ENCODE data around the gene PTPRA. TPM values are rescaled to one million over a fixed set of nuclear protein-coding genes. Genes with fewer than 3 reads are reported as not detected.

The PTPRA gene
- total and polyA plus RNA-seq, 2 of the 4 experiments (the other 2 are of a cell fraction), result 35.0 to 50.0 TPM

DNA sequence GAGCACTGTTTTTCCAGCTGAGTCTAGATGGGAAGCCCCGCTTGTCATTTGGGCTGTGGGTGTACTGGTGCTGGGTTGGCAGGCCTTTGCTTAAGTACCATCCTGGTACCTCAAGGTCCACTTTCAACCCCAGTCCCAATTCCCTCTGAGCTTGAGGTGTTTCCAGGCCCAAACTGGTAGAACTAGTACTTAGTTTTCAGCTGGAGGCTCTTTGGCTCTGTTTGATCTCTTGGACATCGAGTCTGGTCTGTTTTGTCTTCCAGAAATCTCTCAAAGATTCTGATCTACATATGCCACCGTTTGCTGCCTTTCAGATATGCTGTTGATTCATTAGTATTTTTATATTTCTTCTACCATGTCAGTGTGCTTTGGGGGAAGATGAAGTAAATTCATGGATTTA lies 108.4 kb downstream of the PTPRA start:
- Histone ChIP-seq H4K20me1 (ENCODE audit: insufficient read depth, low read length) (peaks cover 12% of the 10 kb centered on the region; the same call in 1 of the 2 replicates), H3K9me1 (ENCODE audit: insufficient read depth, low read length) (peaks cover 17% of the 10 kb centered on the region), H2BK120ac (ENCODE audit: low read depth, low read length) (no peak overlapping the region), H3K4me3 (ENCODE audit: insufficient read depth, low read depth, low read length) (no peak overlapping the region), H3K23ac (ENCODE audit: low read depth, low read length) (no peak overlapping the region), H4K8ac (ENCODE audit: low read depth in 2 of 2, low read length in 2 of 2) (no peak overlapping the region), H3K4ac (ENCODE audit: low read depth, low read length) (no peak overlapping the region), H3K4me2 (ENCODE audit: low read depth, low read length) (no peak overlapping the region), H2AK5ac (ENCODE audit: low read depth, low read length) (no peak overlapping the region), H2BK5ac (ENCODE audit: low read depth, low read length, poor library complexity, severe bottlenecking) (no peak overlapping the region), H3K18ac (ENCODE audit: low read depth, low read length) (no peak overlapping the region), H3K9me3 (ENCODE audit: control insufficient read depth, insufficient read depth, low read length) (no peaks in the 10 kb centered on the region), H3K27me3 (ENCODE audit: control insufficient read depth, insufficient read depth, low read length) (no peaks in the 10 kb centered on the region), H4K5ac (ENCODE audit: low read depth, low read length) (no peak overlapping the region), H3K79me1 (ENCODE audit: low read depth in 1 of 2, low read length in 2 of 2) (peaks cover 10 to 47% of the 10 kb centered on the region in 2 experiments; a peak in 3 of 4 replicates), H3K4me1 (ENCODE audit: control insufficient read depth, insufficient read depth, low read length) (peaks cover 8% of the 10 kb centered on the region), H2BK20ac (ENCODE audit: low read depth, low read length) (no peak overlapping the region), H3K9ac (ENCODE audit: low read depth, low read length) (no peak overlapping the region), H2AK9ac (replicated peaks; ENCODE audit: low read depth, low read length, poor library complexity) (no peak overlapping the region), H2AFZ (replicated peaks; ENCODE audit: low read length, poor library complexity) (no peak overlapping the region), H4K91ac (ENCODE audit: insufficient read depth, low read depth, low read length) (no peak overlapping the region), H2BK15ac (ENCODE audit: low read depth, low read length) (no peak overlapping the region), H3K14ac (replicated peaks; ENCODE audit: low read depth, low read length) (no peak overlapping the region), H3K56ac (ENCODE audit: extremely low read depth, insufficient read depth, low read length) (no peak overlapping the region), H3K36me3 (ENCODE audit: control insufficient read depth, insufficient read depth, low read length) (peaks cover 3% of the 10 kb centered on the region; the same call in 1 of the 2 replicates), H3K27ac (ENCODE audit: insufficient read depth, low read length) (no peak overlapping the region)
- BruUV-seq (replicated peaks), result no TSS peak
- TF ChIP-seq CEBPB (IDR thresholded peaks at IDR 0.05; ENCODE audit: low read depth, low read length) (no peak), RFX5 (IDR thresholded peaks at IDR 0.05; ENCODE audit: low read depth, low read length) (no peak), SMC3 (IDR thresholded peaks at IDR 0.05; ENCODE audit: low read depth, low read length) (no peak), NFE2L2 (IDR thresholded peaks at IDR 0.05; ENCODE audit: low read depth, low read length) (no peak), MAZ (IDR thresholded peaks at IDR 0.05; ENCODE audit: borderline replicate concordance, low read depth, low read length) (no peak), BHLHE40 (IDR thresholded peaks at IDR 0.05; ENCODE audit: low read depth, low read length) (no peak), CHD1 (IDR thresholded peaks at IDR 0.05; ENCODE audit: low read depth, low read length) (no peak), RAD21 (IDR thresholded peaks at IDR 0.05; ENCODE audit: low read length) (no peak), RCOR1 (IDR thresholded peaks at IDR 0.05; ENCODE audit: insufficient replicate concordance, low read length) (no peak), CTCF (conservative IDR thresholded peaks at IDR 0.05; ENCODE audit: low read depth, low read length) (no peak)
- TF ChIP-seq, protein P1, sequence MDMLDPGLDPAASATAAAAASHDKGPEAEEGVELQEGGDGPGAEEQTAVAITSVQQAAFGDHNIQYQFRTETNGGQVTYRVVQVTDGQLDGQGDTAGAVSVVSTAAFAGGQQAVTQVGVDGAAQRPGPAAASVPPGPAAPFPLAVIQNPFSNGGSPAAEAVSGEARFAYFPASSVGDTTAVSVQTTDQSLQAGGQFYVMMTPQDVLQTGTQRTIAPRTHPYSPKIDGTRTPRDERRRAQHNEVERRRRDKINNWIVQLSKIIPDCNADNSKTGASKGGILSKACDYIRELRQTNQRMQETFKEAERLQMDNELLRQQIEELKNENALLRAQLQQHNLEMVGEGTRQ (IDR thresholded peaks at IDR 0.05; ENCODE audit: low read depth, low read length), result no peak
- TF ChIP-seq, protein P2, sequence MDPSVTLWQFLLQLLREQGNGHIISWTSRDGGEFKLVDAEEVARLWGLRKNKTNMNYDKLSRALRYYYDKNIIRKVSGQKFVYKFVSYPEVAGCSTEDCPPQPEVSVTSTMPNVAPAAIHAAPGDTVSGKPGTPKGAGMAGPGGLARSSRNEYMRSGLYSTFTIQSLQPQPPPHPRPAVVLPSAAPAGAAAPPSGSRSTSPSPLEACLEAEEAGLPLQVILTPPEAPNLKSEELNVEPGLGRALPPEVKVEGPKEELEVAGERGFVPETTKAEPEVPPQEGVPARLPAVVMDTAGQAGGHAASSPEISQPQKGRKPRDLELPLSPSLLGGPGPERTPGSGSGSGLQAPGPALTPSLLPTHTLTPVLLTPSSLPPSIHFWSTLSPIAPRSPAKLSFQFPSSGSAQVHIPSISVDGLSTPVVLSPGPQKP (IDR thresholded peaks at IDR 0.05; ENCODE audit: borderline replicate concordance, low read depth, low read length), result no peak
- ChIA-PET POLR2A (ENCODE audit: unreplicated experiment) (no interaction called here), CTCF (no interaction called here)
- in situ Hi-C loops (cut with MboI; ENCODE audit: low sequenced_read_pairs), result no loop called here
- intact Hi-C loops (cut with micrococcal nuclease), result no loop called here
- WGBS, 2 experiments (ENCODE audit: extremely low coverage in 2 of 2, insufficient read length in 1 of 2), result no CpG with 5 or more reads among the region's 3 CpGs
- dilution Hi-C loops (cut with HindIII; ENCODE audit: low sequenced_read_pairs, unreplicated experiment), result no loop called here
- ATAC-seq (ENCODE audit: low read depth), result no peak
- DNase-seq, result no peak

All from IMR-90 (cell line).